ENCODE results near the gene CLPTM1. TPM values are rescaled to one million over a fixed set of nuclear protein-coding genes. Genes with fewer than 3 reads are reported as not detected.

Gene CLPTM1
- total and polyA plus RNA-seq, 9 of the 15 experiments (the other 6 are each of a cell fraction or from before 2014, with no cell fraction given) = 0.37 to 96.0 (median 27.5) TPM

GRCh38 chr19:45001087-45001739, 46.0 kb downstream of the CLPTM1 start, which contains the start of gene RELB (continued):
- no peak for TF ChIP-seq NFXL1 (CRISPR knock-in tag; IDR thresholded peaks at IDR 0.05)
- no peak for TF ChIP-seq ZNF445 (CRISPR knock-in tag; IDR thresholded peaks at IDR 0.05; ENCODE audit: low read depth)
- no peak for TF ChIP-seq SP1 (CRISPR knock-in tag; IDR thresholded peaks at IDR 0.05)
- TF ChIP-seq ATF4 (CRISPR knock-in tag; IDR thresholded peaks at IDR 0.05) = no peak
- TF ChIP-seq TCF7 (IDR thresholded peaks at IDR 0.05; ENCODE audit: borderline replicate concordance) = no peak
- TF ChIP-seq ZNF217 (CRISPR knock-in tag; IDR thresholded peaks at IDR 0.05) = no peak
- TF ChIP-seq ID3 (CRISPR knock-in tag; IDR thresholded peaks at IDR 0.05) = no peak
- TF ChIP-seq ID3 (tag; IDR thresholded peaks at IDR 0.05) = no peak
- TF ChIP-seq SMARCC2 (IDR thresholded peaks at IDR 0.05; ENCODE audit: low read depth) = no peak
- no peak for TF ChIP-seq EHMT2 (IDR thresholded peaks at IDR 0.05)
- 0 out of 2 replicates have a peak, but pooled peaks have one; percentile 41 for TF ChIP-seq PTBP1 (IDR thresholded peaks at IDR 0.05; ENCODE audit: low read depth, low read length)
- no peak for TF ChIP-seq POLR2H (tag; IDR thresholded peaks at IDR 0.05; ENCODE audit: low read depth)
- no peak for TF ChIP-seq GATAD2B (IDR thresholded peaks at IDR 0.05; ENCODE audit: borderline replicate concordance)
- TF ChIP-seq SPI1 (IDR thresholded peaks at IDR 0.05; ENCODE audit: borderline replicate concordance, low read depth, low read length) = no peak
- no peak for TF ChIP-seq ZNF280B (CRISPR knock-in tag; IDR thresholded peaks at IDR 0.05)
- no peak for TF ChIP-seq ZNF277 (CRISPR knock-in tag; IDR thresholded peaks at IDR 0.05; ENCODE audit: borderline replicate concordance)
- peak; percentile 66 for TF ChIP-seq ARID4B (CRISPR knock-in tag; IDR thresholded peaks at IDR 0.05)
- no peak for TF ChIP-seq KAT2B (IDR thresholded peaks at IDR 0.05; ENCODE audit: low read depth, low read length)
- no peak for TF ChIP-seq RAD21 (CRISPR knock-in tag; conservative IDR thresholded peaks at IDR 0.05 in 1 of 2, IDR thresholded peaks at IDR 0.05 in 1 of 2)
- peak; percentile 80 for TF ChIP-seq ATF7 (IDR thresholded peaks at IDR 0.05)

Data from K562 (cell line).